Naive thymus-derived CD4-positive, alpha-beta T cell (primary cell): ENCODE data around the gene TRPM6. TPM values are rescaled to one million over a fixed set of nuclear protein-coding genes. Genes with fewer than 3 reads are reported as not detected.
A peak's percentile ranks its signal among the peaks of the same experiment; 100 is the strongest.

Source experiments
- ATAC-seq: fragments of 150-1000 bp; cut with Tn5 transposase; 2 replicates; pipeline ENCODE4 v1.10.0; 2021; ENCODE audit warnings: mild to moderate bottlenecking, moderate library complexity
- CTCF ChIA-PET: fragments of 350-600 bp; sonication (Branson Sonifier 250); formaldehyde crosslinking; loops from one replicate; lab custom pipeline; 2021; ENCODE audit warnings: antibody characterized with exemption; lab: Charles Lee
- POLR2A ChIA-PET: fragments of 350-600 bp; sonication (Branson Sonifier 250); formaldehyde crosslinking; loops from one replicate; lab custom pipeline; 2021; ENCODE audit warnings: antibody characterized with exemption, inconsistent platforms; lab: Charles Lee
- DNase-seq, 9 donors: peaks; one replicate each; pipeline versions ENCODE4 v3.0.0 to v3.0.0-alpha.2; 2020 to 2022; ENCODE audit warnings: mixed read lengths in 1 of 9
- H3K27ac ChIP-seq: one replicate; pipeline ENCODE4 v1.7.0; 2013; ENCODE audit warnings: mild to moderate bottlenecking, low read depth, low read length, moderate library complexity
- H3K27me3 ChIP-seq, 2 donors: one replicate each; pipeline ENCODE4 v1.7.0; 2013; ENCODE audit warnings: low read length in 2 of 2, mild to moderate bottlenecking in 2 of 2, moderate library complexity in 2 of 2; ENCODE audit not compliant: control insufficient read depth in 2 of 2, insufficient read depth in 2 of 2
- H3K36me3 ChIP-seq, 3 experiments: 1 replicate in 2 of 3; 2 replicates in 1 of 3; pipeline ENCODE4 v1.7.0; 2013; ENCODE audit warnings: low read length in 3 of 3, mild to moderate bottlenecking in 3 of 3, moderate library complexity in 1 of 3; ENCODE audit not compliant: insufficient read depth in 3 of 3, control insufficient read depth in 2 of 3
- H3K4me1 ChIP-seq, 2 donors: one replicate each; pipeline ENCODE4 v1.7.0; 2013; ENCODE audit warnings: low read length in 2 of 2, mild to moderate bottlenecking in 2 of 2, moderate library complexity in 1 of 2; ENCODE audit not compliant: control insufficient read depth in 2 of 2, insufficient read depth in 2 of 2
- H3K4me3 ChIP-seq: 2 replicates; pipeline ENCODE4 v1.7.0; 2013; ENCODE audit warnings: mild to moderate bottlenecking, low read length
- H3K9me3 ChIP-seq, 3 experiments: 1 replicate in 2 of 3; 2 replicates in 1 of 3; pipeline ENCODE4 v1.7.0; 2013; ENCODE audit warnings: low read length in 3 of 3; ENCODE audit not compliant: control insufficient read depth in 2 of 3
- H3K27ac Mint-ChIP-seq, 9 donors: one replicate each; pipeline ENCODE4 v1.8.0; 2020 to 2022; ENCODE audit warnings: mixed read lengths in 9 of 9, mild to moderate bottlenecking in 8 of 9, moderate library complexity in 5 of 9, inconsistent platforms in 2 of 9
- H3K27me3 Mint-ChIP-seq, 5 donors: one replicate each; pipeline ENCODE4 v1.8.0; 2021 to 2022; ENCODE audit warnings: mixed read lengths in 5 of 5, mild to moderate bottlenecking in 1 of 5
- H3K36me3 Mint-ChIP-seq, 5 donors: one replicate each; pipeline ENCODE4 v1.8.0; 2020 to 2022; ENCODE audit warnings: mixed read lengths in 5 of 5, mild to moderate bottlenecking in 3 of 5, inconsistent platforms in 1 of 5
- H3K4me1 Mint-ChIP-seq, 7 donors: one replicate each; pipeline ENCODE4 v1.8.0; 2020 to 2022; ENCODE audit warnings: mixed read lengths in 7 of 7, mild to moderate bottlenecking in 3 of 7, inconsistent platforms in 1 of 7
- H3K4me3 Mint-ChIP-seq, 10 donors: one replicate each; pipeline ENCODE4 v1.8.0; 2020 to 2022; ENCODE audit warnings: mild to moderate bottlenecking in 10 of 10, mixed read lengths in 10 of 10, moderate library complexity in 6 of 10, inconsistent platforms in 2 of 10
- H3K9me3 Mint-ChIP-seq, 11 donors: one replicate each; pipeline ENCODE4 v1.8.0; 2020 to 2022; ENCODE audit warnings: mixed read lengths in 11 of 11, mild to moderate bottlenecking in 4 of 11, inconsistent platforms in 1 of 11, moderate library complexity in 1 of 11
- intact Hi-C, 2 donors: fragments of 100-400 bp; cut with micrococcal nuclease; formaldehyde crosslinking; loops; one replicate each; pipeline ENCODE4 v1.15.1; 2023
- polyA plus RNA-seq, 2 donors: library from polyadenylated mRNA; unstranded; fragments of 300-500 nt; fragmentation: Illumina TruSeq; gene quantifications; one replicate each; pipeline ENCODE4 v1.2.3, GENCODE V29; 2021
- total RNA-seq, 6 experiments: library from RNA in 5 of 6; stranded (reverse) in 5 of 6; gene quantifications; 1 replicate in 5 of 6; 2 replicates in 1 of 6; pipeline ENCODE4 v1.2.3 and lab custom pipeline; 2021 to 2026

Gene TRPM6
- total and polyA plus RNA-seq, 7 experiments from 2014 or later: 0.85 to 3.6 TPM; not detected in 5

GRCh38 chr9:74784506-74784905 lies 103.2 kb downstream of the TRPM6 start:
- Mint-ChIP-seq H3K27me3 (peaks cover 2 to 12% (median 4%) of the 10 kb centered on the region in 5 donors), H3K27ac (no peak overlapping the region), H3K36me3 (no peaks in the 10 kb centered on the region), H3K4me1 (peaks cover 0 to 1% (median 0%) of the 10 kb centered on the region in 7 donors), H3K9me3 (no peaks in the 10 kb centered on the region), H3K4me3 (no peak overlapping the region)
- ChIA-PET POLR2A (no interaction called here), CTCF (interaction anchor here (0.7 kb wide), 1 partner anchor 168 kb away, joined by 4 read pairs; the partner anchor contains the start of gene C9orf40)
- DNase-seq: no peak
- Histone ChIP-seq H3K27ac (no peak overlapping the region), H3K36me3 (no peaks in the 10 kb centered on the region), H3K4me3 (no peak overlapping the region), H3K4me1 (no peaks in the 10 kb centered on the region), H3K9me3 (no peaks in the 10 kb centered on the region), H3K27me3 (no peaks in the 10 kb centered on the region)
- intact Hi-C loops: no loop called here
- no peak for ATAC-seq

DNA sequence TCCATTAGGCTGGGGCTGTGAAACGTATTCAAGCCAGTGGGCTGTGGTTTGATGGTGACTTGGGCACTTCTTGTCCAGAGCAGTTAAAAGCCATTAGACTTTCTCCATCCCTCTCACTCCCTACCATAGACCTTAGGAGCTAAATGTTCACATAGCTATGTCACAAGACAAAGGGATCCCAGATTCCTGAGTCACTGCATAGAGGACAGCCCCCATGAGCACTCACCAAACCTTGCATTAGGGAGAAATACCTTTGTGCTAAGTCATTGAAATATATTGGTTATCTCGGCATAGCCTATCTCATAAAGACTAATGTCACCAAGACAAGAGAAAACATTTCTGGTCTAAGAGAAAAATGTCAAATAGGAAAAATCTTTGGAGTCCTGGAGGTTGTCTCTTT lies 104.3 kb downstream of the TRPM6 start:
- Mint-ChIP-seq H3K27ac (no peak overlapping the region), H3K36me3 (no peaks in the 10 kb centered on the region), H3K4me1 (peaks cover 0 to 2% (median 0%) of the 10 kb centered on the region in 7 donors), H3K4me3 (no peak overlapping the region), H3K27me3 (peaks cover 2 to 13% (median 8%) of the 10 kb centered on the region in 5 donors), H3K9me3 (no peaks in the 10 kb centered on the region)
- ATAC-seq (no peak), DNase-seq (no peak)
- intact Hi-C loops: no loop called here
- ChIA-PET POLR2A (no interaction called here), CTCF (interaction anchor here (0.6 to 1.0 kb wide), 4 partner anchors 10 to 287 kb away, joined by 3 to 4 read pairs (median 4); no protein-coding TSS in a partner anchor)
- Histone ChIP-seq H3K27ac (no peak overlapping the region), H3K9me3 (no peaks in the 10 kb centered on the region), H3K4me1 (no peaks in the 10 kb centered on the region), H3K27me3 (no peaks in the 10 kb centered on the region), H3K36me3 (no peaks in the 10 kb centered on the region), H3K4me3 (no peak overlapping the region)

DNA sequence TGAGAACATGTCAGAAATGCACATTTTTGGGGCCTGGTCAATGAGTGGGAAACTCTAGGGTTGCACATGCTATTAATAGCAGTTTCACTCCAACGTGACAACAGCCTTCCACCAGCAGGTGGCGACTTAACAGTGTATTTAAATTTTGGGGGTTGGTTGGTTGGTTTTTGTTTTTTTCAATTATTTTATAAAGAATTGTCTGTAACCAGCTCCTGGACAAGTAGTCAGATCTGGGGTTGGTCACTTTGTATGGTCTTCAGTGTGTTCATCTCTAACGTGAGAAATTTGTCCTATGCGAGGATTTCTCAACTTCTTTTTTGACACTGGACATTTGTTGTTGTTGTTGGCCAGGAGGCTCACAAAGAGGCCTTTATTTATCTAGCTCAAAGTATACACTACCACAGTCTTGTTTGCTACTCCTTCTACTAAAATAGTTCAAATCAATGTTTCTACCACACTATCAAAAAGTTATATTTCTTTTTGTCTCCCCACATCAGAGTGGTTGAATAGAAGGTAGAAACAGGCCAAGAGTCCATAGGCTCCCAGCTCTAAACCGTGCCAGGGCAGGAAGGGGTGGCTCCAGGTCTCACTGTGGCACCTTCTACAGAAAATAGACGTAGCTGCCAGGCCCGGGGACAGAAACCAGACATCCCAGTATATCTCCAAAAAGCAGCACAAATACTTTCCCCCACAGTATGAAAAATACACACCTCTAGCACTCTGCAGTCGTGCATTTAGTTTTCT lies 110.4 kb downstream of the TRPM6 start:
- intact Hi-C loops: loop anchor here (1.0 kb wide), 2 partner anchors 175 to 225 kb away; partner anchors contain the start of gene C9orf40 (in 1 of the 2)
- H3K9me3 ChIP-seq: no peaks in the 10 kb centered on the region
- DNase-seq (peak; percentile 23 to 64 (median 53)), ATAC-seq (peak; percentile 68)
- H3K4me3 ChIP-seq: no peak overlapping the region
- no peaks in the 10 kb centered on the region for H3K36me3 ChIP-seq
- ChIA-PET CTCF (interaction anchor here (0.9 to 2.7 kb wide), 10 partner anchors 8 to 305 kb away, joined by 3 to 31 read pairs (median 4); no protein-coding TSS in a partner anchor), POLR2A (no interaction called here)
- no peaks in the 10 kb centered on the region for H3K27me3 ChIP-seq
- H3K27ac Mint-ChIP-seq: no peak overlapping the region
- H3K4me1 Mint-ChIP-seq: peaks cover 0 to 2% (median 0%) of the 10 kb centered on the region in 7 donors
- peaks cover 4 to 9% (median 6%) of the 10 kb centered on the region in 5 donors for H3K27me3 Mint-ChIP-seq
- no peak overlapping the region for H3K27ac ChIP-seq
- no peak overlapping the region for H3K4me3 Mint-ChIP-seq
- no peaks in the 10 kb centered on the region for H3K9me3 Mint-ChIP-seq
- H3K36me3 Mint-ChIP-seq: no peaks in the 10 kb centered on the region
- H3K4me1 ChIP-seq: no peaks in the 10 kb centered on the region

DNA sequence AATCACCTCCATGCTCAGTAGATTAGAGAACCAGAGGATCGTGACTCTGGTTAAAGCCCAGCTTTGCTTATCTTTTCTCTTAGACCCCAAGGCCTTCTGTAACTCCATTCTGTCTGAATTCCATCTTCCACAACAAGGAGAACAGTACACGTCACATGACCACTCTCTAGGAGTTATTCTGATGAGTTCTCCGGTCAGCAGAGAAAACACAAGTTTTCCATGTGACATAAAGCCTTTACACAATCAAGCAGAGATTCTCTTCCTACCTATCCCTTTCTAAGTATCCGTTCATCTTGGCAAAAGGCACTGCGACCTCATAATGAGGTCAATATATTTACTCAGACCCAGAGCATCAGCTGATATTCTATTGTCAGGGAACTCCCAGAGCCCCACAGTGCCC lies 112.3 kb downstream of the TRPM6 start:
- Histone ChIP-seq H3K4me3 (no peak overlapping the region), H3K36me3 (no peaks in the 10 kb centered on the region), H3K4me1 (no peaks in the 10 kb centered on the region), H3K27ac (no peak overlapping the region), H3K9me3 (no peaks in the 10 kb centered on the region), H3K27me3 (no peaks in the 10 kb centered on the region)
- H3K4me3 Mint-ChIP-seq: no peak overlapping the region
- H3K27me3 Mint-ChIP-seq: peaks cover 6 to 21% (median 13%) of the 10 kb centered on the region in 5 donors
- CTCF ChIA-PET: interaction anchor here (0.5 to 6.3 kb wide), 13 partner anchors 139 to 1244 kb away, joined by 3 to 102 read pairs (median 4); no protein-coding TSS in a partner anchor
- intact Hi-C loops: loop anchor here (2.0 kb wide), 2 partner anchors 177 to 1091 kb away; partner anchors contain the start of gene C9orf40 (in 1 of the 2)
- DNase-seq (no peak), ATAC-seq (no peak)
- POLR2A ChIA-PET: interaction anchor here (1.0 kb wide), 1 partner anchor 219 kb away, joined by 4 read pairs; no protein-coding TSS in a partner anchor
- no peaks in the 10 kb centered on the region for H3K36me3 Mint-ChIP-seq
- no peaks in the 10 kb centered on the region for H3K9me3 Mint-ChIP-seq
- no peak overlapping the region for H3K27ac Mint-ChIP-seq
- H3K4me1 Mint-ChIP-seq: peaks cover 0 to 5% (median 0%) of the 10 kb centered on the region in 7 donors

DNA sequence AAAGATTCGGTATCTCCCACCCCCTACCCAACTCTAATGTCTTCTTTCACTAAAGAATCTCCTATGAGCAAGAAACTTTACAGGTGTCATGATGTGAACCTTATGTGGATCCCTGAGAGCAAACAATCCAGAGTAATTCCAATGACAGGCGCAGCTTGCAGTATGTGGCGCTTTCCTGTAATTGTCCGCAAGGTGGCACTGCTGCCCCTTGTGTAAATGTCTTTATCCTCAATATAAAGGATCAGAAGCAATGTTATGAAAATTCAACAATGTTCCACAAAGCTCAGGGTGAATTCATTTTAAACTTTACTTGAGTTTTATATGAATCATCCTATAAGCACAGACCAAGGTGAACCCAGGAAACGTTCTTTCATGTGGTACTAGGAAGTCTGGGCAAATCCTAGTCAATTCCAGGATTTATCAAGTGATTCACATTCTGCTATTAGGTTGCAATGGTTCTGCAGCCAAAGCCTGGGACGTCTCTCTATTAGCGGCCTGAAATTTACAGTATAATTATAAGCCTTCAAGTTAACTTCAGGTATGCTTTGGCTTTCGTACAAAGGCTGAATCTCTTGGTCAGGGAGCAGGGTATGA lies 113.7 kb downstream of the TRPM6 start:
- ATAC-seq: peak; percentile 83
- Histone ChIP-seq H3K4me3 (no peak overlapping the region), H3K9me3 (no peaks in the 10 kb centered on the region), H3K4me1 (no peaks in the 10 kb centered on the region), H3K36me3 (no peaks in the 10 kb centered on the region), H3K27me3 (no peaks in the 10 kb centered on the region), H3K27ac (no peak overlapping the region)
- H3K27ac Mint-ChIP-seq: no peak overlapping the region
- H3K36me3 Mint-ChIP-seq: no peaks in the 10 kb centered on the region
- DNase-seq: peak; percentile 26 to 67 (median 56)
- H3K9me3 Mint-ChIP-seq: no peaks in the 10 kb centered on the region
- POLR2A ChIA-PET: no interaction called here
- peaks cover 5 to 20% (median 18%) of the 10 kb centered on the region in 5 donors for H3K27me3 Mint-ChIP-seq
- H3K4me1 Mint-ChIP-seq: peaks cover 0 to 5% (median 0%) of the 10 kb centered on the region in 7 donors
- H3K4me3 Mint-ChIP-seq: no peak overlapping the region
- CTCF ChIA-PET: interaction anchor here (0.7 to 6.3 kb wide), 7 partner anchors 9 to 309 kb away, joined by 3 to 102 read pairs (median 4); no protein-coding TSS in a partner anchor
- intact Hi-C loops: loop anchor here (1.0 to 5.0 kb wide), 7 partner anchors 179 to 1093 kb away; partner anchors contain the start of gene C9orf40 (in 1 of the 2)

DNA sequence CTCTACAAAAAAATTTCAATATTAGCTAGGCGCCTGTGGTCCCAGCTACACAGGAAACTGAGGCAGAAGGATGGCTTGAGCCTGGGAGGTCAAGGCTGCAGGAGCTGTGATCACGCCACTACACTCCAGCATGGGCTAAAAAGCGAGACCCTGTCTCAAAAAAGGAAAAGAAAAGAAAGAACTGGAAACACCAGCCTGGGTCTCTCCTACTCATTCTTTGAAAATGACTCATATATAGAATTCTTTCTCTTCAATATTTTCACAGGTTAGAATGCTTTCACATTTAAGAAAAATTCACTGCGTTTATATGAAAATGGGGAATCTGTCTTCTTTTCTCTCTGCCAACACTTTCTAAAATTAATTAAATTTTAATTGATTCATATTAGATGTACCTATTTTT lies 115.6 kb downstream of the TRPM6 start:
- POLR2A ChIA-PET: interaction anchor here (1.1 kb wide), 1 partner anchor 175 kb away, joined by 4 read pairs; no protein-coding TSS in a partner anchor
- no peaks in the 10 kb centered on the region for H3K9me3 ChIP-seq

More for the DNA sequence above, 115.6 kb downstream of the TRPM6 start:
- Mint-ChIP-seq H3K9me3 (no peaks in the 10 kb centered on the region), H3K4me3 (no peak overlapping the region), H3K27ac (no peak overlapping the region), H3K4me1 (peaks cover 0 to 5% (median 0%) of the 10 kb centered on the region in 7 donors), H3K27me3 (peaks cover 6 to 30% (median 24%) of the 10 kb centered on the region in 5 donors), H3K36me3 (no peaks in the 10 kb centered on the region)
- DNase-seq (no peak), ATAC-seq (no peak)
- Histone ChIP-seq H3K27ac (no peak overlapping the region), H3K27me3 (no peaks in the 10 kb centered on the region), H3K4me1 (no peaks in the 10 kb centered on the region), H3K36me3 (no peaks in the 10 kb centered on the region), H3K4me3 (no peak overlapping the region)
- intact Hi-C loops: loop anchor here (5.0 kb wide), 3 partner anchors 375 to 1095 kb away; no protein-coding TSS in a partner anchor
- CTCF ChIA-PET: interaction anchor here (0.6 to 6.3 kb wide), 7 partner anchors 231 to 1668 kb away, joined by 3 to 102 read pairs (median 3); no protein-coding TSS in a partner anchor
